RKO (cell line): Measurements from ENCODE around the gene COL27A1.

Source experiments
- DNase-seq: peaks from one replicate; pipeline ENCODE4 v3.0.0-alpha.2; 2016; ENCODE audit warnings: low spot score

COL27A1 gene

DNA sequence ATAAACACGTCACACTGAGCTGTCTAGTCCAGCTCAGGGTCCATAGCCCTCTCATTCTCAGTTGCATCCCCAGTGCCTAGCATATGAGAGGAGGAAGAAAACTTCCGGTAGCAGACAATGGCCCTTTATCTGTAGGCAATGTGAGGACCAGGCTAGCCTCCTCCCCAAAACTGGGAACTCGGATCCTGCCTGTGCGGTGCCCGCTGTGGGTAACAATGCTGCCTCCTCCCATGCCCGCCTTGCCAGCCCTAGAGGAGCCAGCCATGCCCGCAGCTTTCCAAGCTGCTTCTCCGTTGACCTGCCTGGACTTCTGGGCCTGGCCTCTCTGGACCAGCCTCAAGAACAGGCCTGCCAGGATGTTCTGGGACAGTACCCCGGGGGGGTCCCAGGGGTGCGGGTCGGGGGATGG is 93.0 kb downstream of the COL27A1 start:
- DNase-seq = no peak

DNA sequence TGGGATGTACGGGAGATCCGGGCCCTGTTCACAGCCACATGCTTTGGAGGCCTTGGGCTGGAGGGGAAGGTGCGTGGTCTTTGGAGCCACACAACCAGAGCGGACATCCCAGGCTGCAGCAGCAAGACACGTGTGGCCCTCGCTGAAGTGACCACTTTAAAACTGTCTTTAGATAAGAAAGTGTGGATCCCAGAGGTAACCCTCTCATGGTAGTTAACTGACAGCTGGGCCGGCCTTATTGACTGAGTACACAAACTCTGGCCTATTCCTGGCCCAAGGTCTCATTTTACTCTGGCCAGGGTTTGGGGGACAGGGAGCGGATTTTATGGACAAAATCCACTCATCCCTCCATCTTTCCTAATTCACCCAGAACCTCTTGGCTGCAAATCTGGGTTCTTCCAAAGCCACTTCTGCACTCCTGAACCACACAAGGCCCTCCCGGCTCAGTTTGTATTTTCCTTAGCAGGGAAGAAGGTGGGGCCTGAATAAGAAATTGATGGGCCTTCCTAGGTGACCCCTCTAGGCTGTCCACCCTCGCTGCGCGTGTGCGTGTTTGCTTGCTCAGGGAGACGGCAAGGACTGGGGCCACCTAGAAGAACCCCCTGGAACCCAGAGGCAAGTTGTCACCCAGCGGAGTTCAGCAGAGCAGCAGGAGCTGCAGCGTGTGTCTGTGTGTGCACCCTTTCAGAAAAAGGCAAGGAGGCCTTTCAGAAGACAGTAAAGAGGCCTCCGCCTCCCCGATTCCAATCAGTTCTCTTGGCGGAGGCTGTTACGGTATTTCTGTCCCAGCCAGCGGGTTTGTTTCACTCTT is 94.3 kb downstream of the COL27A1 start:
- no peak for DNase-seq

DNA sequence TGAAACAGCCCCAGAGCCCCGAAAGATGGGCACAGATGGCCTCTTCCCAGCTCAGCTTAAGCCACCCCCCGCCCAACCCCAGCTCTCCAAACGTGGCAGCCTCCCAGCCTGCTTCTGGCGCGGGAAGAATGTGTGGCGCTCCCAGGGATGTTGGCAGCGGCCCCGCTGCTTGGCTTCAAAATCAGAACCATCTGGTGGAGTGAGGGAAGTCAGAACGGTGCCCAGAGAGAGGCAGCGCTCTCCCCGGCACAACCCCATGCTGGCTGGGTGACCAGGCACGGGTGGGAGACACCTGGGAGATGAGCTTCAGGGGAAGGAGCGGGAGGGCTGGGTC is 94.9 kb downstream of the COL27A1 start:
- DNase-seq = no peak

DNA sequence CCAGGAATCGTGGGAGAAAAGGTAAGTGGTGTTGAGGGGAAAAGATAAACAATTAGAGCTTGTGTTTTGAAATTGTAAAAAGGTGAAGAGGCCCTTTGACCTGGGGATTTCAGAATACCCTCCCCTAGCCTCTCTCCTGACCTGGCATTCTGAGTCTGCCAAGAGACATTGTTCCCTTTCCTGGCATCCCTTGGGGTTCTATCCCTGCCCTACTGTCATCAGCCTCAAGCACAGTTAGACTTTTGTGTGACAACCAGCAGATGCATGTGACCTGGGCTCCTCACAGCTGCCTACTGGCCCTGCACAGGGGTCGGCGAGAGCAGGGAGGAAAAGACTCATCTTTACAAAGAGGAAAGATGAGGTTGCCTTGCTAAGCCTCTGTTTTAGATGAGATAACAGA is 95.3 kb downstream of the COL27A1 start:
- DNase-seq = no peak

GRCh38 chr9:114252394-114252793 is 97.1 kb downstream of the COL27A1 start:
- DNase-seq = no peak

GRCh38 chr9:114256827-114257328 is 101.5 kb downstream of the COL27A1 start:
- DNase-seq = no peak

DNA sequence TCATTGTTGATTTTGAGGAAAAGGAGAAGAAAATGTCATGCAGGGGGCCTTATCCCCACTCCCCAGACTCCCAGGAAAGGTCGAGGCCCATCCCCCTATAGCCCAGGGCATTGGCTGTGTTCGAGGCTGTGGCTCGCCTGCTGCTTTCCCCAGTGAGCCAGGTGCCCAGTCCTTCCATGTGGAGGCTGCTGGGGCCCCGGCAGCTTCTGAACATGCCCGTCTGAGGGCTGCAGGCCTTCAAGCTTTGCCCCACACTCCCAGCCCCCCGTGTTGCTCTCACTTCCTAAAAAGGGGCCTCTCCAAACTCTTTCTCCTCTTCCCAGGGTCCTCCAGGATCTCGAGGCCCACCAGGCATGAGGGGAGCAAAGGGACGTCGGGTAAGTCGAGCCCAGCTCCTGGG is 102.9 kb downstream of the COL27A1 start:
- no peak for DNase-seq

DNA sequence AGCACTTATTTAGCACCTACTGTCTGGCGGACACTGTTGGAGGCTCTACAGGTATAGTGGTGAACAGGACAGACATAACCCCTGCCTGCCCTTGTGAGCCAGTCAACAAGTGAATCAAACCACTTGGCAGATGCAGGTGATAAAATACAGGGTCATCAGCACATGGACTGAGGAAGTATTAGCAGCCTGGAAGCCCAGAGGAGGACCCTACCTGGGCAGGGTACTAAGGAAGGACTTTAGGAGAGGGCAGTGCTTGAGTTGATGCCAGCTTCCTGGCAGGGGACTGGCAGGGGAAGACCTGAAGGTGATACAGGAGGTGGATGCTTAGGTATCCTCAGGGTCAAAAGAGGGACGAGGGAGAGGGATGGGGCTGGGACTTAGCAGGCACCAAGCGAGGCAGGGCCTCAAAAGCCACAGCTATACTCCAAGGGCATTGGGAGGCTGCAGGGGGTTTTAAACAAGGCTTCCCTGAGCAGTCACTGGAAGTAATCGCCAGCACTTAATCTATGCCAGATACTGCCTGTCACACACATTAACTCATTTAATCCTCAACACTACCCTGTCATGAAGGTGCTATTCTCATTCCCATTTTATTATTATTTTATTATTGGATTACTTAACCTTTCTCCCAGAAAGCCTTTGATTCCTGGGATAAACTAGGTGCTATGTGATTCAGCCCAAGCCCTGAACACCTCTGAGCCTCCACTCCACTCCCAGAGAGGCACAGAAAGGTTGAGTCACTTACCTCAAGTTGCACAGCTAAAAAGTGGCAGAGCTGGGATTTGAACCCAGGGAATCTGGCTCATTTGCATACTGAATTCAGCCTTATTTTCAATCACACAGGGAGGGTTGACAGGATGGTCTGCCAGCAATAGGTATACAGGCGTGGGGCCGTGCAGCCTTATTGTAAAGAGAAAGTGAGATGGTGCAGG is 103.8 kb downstream of the COL27A1 start:
- no peak for DNase-seq

DNA sequence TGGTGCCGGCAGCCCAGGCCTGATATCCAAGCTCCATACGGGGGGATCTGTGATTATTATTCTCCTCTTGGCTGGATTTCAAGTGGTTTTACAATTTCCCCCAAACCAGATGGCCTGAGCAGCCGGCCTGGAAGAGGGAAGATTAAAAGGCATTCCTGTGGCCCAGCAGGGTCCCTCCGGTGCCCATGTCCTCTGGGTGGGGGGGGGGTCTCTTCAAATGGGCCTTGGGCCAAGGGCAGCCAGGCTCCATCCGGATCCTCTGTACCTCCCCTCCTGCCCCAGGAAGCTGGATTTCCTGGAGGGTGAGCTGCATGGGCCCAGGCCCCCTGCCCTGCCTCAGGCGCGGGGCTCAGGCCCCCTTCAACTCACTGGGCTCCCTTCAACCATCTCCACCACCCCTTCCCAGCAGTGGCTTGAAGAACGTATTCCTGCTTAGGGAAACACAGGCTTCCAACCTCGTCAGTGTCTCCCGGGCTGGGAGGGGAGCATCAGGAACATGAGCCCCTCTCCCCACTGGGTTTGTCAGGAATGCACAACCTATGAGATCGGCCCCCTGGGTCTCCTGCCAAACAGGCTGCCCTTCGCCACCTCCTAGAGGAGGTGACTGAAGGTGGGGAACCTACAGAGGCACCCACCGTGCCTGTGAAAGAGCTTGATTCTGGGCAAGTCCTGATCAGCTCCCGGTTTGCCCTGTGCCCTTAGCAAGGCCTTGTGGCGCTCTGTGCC is 104.6 kb downstream of the COL27A1 start:
- no peak for DNase-seq

DNA sequence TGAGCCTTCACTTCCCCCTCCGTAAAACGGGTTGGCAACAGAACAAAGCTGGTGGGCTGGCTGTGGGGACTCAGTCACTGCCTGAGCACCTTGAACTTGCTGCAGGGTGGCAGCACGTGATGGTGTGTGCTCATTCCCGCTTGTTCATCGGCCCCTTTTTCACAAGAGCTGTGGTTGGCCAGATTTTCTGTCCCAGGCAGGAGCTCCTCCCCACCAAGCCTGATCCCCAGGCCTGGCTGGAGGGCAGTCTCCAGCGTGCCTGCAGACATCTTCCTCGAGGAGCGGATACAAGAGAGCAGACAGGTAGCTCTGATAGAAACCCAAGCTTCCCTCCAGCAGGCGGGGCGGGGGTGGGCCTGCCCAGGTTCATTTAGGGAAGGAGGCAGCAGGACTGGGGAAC is 105.7 kb downstream of the COL27A1 start:
- DNase-seq = no peak

DNA sequence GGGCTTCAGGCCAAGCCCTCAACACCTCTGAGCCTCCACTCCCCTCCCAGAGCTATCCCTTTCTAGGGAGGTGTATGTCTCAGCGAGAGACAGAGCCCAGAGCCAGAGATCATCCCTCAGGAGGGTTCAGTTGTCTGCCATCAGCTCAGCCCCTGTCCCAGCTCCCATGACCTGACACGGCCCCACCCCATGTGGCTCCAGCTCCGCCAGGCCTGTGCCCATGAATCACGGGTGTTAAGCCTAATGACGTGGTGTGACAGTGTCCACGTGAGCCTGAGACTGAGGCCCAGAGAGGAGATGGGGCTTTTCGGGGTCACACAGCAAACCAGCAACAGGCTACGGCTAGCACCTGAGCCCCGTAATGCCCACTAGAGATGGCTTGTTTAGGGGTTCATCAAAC is 106.7 kb downstream of the COL27A1 start:
- DNase-seq = no peak

GRCh38 chr9:114263853-114264510 is 108.6 kb downstream of the COL27A1 start:
- no peak for DNase-seq

DNA sequence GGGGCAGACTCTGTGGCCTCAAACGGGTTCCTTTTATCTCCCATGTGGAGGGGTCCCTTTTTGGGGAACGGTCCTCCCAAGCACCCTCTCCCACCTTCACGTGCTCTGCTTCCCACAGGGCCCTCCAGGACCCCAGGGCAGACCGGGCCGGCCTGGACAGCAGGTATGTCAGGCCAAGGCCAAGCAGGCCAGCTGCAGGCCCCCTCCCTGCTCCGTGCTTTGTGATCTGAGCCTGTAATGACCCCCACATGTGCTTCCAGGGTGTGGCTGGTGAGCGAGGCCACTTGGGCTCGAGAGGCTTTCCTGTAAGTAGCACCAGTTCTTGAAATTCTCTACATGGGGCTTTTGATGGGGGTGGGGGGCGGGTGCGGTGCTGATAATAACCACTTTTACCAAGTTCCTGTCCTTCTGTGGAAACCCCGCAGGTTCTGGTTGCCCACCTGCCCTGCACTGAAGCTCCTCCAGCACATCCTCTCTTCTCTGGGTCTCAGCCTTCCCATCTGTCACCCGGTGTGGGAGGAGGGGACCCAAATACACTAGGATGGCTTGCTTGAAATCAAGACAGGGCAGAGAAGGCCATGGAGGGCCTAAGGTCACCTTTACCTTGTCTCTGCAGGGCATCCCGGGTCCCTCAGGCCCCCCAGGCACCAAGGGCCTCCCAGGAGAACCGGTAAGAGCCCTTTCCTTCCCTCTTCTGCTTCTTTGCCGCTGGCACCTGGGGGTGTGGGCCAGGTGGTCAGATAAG is 109.6 kb downstream of the COL27A1 start:
- DNase-seq = no peak

GRCh38 chr9:114266969-114267368 is 111.6 kb downstream of the COL27A1 start:
- no peak for DNase-seq

DNA sequence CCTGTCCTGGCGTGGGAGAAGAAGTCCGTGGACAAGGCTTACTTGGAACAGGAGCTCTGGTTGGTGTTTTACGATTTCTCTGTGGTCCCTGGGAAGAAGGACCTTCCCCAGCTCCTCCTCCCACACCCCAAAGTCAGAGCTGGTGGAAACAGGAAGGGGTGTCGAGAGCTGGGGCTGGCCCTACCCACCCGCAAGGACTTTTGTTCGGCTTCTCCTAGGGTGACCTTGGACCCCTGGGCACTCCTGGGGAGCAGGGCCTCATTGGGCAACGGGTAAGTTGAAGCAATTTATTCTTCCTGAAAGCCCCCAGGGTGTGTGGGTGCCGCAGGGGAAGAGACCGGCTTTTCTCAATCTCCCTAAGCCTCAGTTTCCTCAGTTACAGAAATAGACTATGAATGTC is 113.7 kb downstream of the COL27A1 start:
- DNase-seq = no peak

- no peak for DNase-seq
Measured at GRCh38 chr9:114270120-114270975, 115.0 kb downstream of the COL27A1 start.

GRCh38 chr9:114271556-114272510 is 116.5 kb downstream of the COL27A1 start:
- DNase-seq = no peak

DNA sequence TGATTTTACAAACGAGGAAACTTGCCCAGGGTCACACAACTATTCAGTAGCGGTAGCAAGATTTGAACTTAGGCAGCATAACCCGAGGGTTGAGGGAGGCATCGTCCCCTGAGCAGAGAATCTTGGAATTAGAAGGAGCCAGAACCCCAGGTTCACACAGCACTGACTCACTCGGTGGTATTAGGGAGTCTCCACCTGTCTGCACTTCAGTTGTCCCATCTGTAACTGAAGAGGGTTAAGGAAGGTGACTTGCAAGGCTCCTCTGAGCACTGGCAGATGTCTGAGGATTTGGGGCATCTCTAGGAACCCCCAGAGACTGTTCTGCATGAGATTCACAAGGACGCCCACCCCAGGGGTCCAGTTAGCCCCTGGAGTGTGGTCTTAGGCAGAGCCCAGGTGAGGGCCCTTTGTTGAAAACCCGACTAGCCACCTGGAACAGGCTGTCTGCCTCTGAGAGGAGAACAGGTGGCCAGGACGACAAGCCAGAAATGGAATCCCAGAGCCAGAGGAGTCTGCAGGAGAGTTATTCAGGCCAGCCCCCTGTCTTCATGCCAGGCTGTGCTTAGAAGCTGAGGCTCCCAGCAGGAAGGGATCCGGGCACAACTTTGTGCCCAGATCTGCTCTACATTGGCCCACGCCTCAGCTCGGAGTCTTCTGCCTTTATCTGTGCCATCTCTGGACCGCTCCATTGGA is 117.5 kb downstream of the COL27A1 start:
- DNase-seq = no peak
